Erythroblast (primary cell): Measurements from ENCODE around the gene ATG7.

ENCODE experiments used
- GATA1 ChIP-seq: IDR thresholded peaks from 2 replicates; pipeline ENCODE4 v1.6.1; 2011; ENCODE audit warnings: low read depth, mild to moderate bottlenecking, control low read depth, low read length, moderate library complexity
- POLR2A ChIP-seq: IDR thresholded peaks from 2 replicates; pipeline ENCODE4 v1.6.1; 2011; ENCODE audit warnings: mild to moderate bottlenecking, low read length

DNA sequence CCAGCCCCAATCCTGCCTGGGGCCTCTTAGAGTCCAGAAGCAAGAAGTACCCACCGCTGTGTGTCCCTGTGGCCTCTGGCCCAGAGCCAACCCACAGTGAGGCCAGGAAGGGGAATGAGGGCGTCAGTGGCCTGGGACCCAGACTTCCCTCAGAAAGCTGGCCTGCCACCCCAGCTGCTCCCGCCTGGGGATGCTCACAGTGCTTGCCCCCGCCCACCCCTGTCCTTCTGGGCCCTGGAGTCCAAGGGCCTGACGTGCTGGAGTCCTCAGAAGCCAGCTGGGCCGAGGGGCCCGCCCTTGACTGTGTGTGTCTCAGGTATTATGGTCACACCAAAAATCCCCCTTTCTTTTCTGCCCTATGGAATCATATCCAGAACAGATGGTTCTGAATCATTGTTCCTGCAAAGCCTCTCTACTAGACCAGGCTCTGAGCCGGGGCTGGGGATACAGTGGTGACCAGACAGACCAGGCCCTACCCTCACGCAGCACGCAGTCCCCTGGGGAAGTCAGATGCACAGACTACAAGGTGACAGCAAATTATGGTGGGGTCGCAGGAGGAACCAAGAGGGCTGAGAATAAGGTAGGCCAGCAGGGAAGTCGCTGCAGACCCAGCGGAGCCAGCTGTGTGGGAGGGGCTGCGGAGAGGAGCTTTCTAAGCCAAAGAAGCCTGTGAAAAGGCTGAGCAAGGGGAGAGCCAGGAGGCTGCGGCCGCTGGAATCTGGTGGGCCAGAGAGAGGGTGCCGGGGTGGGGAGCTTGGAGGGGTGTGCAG lies 272.4 kb downstream of the ATG7 start:
- TF ChIP-seq POLR2A (no peak), GATA1 (no peak)
